Breast epithelium (tissue), 3 donors: ENCODE results near the gene MACROD2.

Source experiments
- POLR2A ChIP-seq: fragments of 450-650 bp; IDR thresholded peaks from one replicate; pipeline ENCODE4 v1.6.1; 2016; ENCODE audit warnings: antibody characterized with exemption, mild to moderate bottlenecking, moderate library complexity
- POLR2AphosphoS5 ChIP-seq, 3 donors: sonication (generic); formaldehyde crosslinking; IDR thresholded peaks; one replicate each; pipeline ENCODE4 v1.6.1; 2017; ENCODE audit warnings: antibody characterized with exemption in 3 of 3
- TF ChIP-seq, protein P1 (sequence below), 3 donors: fragments of 450-650 bp; IDR thresholded peaks; one replicate each; pipeline ENCODE4 v1.5.1; 2016 to 2017; ENCODE audit warnings: antibody characterized with exemption in 3 of 3, mild to moderate bottlenecking in 3 of 3, moderate library complexity in 3 of 3

- TF ChIP-seq, protein P1, sequence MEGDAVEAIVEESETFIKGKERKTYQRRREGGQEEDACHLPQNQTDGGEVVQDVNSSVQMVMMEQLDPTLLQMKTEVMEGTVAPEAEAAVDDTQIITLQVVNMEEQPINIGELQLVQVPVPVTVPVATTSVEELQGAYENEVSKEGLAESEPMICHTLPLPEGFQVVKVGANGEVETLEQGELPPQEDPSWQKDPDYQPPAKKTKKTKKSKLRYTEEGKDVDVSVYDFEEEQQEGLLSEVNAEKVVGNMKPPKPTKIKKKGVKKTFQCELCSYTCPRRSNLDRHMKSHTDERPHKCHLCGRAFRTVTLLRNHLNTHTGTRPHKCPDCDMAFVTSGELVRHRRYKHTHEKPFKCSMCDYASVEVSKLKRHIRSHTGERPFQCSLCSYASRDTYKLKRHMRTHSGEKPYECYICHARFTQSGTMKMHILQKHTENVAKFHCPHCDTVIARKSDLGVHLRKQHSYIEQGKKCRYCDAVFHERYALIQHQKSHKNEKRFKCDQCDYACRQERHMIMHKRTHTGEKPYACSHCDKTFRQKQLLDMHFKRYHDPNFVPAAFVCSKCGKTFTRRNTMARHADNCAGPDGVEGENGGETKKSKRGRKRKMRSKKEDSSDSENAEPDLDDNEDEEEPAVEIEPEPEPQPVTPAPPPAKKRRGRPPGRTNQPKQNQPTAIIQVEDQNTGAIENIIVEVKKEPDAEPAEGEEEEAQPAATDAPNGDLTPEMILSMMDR (IDR thresholded peaks at IDR 0.05), result no peak
- TF ChIP-seq POLR2A (no peak), POLR2AphosphoS5 (IDR thresholded peaks at IDR 0.05) (no peak)
Observed at GRCh38 chr20:15364781-15365180, 1369.5 kb downstream of the MACROD2 start.
